ENCODE results near the gene KLHL22.
"Not testable (repeated sequence)": the region's sequence is repeated elsewhere in the genome, so short reads cannot be mapped to it uniquely, and the experiment has no call there.

Gene KLHL22

GRCh38 chr22:20415241-20415640, 80.4 kb downstream of the KLHL22 start:
- DNase-seq: not testable (repeated sequence)

- DNase-seq: no peak
These were observed 81.1 kb downstream of the KLHL22 start for GRCh38 chr22:20414450-20414849.

GRCh38 chr22:20414059-20414440, 81.5 kb downstream of the KLHL22 start:
- no peak for DNase-seq

- DNase-seq: no peak
These were observed 82.2 kb downstream of the KLHL22 start for GRCh38 chr22:20413217-20414058.

GRCh38 chr22:20412474-20413216, 83.0 kb downstream of the KLHL22 start:
- no peak for DNase-seq

GRCh38 chr22:20409385-20409784, 86.2 kb downstream of the KLHL22 start:
- DNase-seq: not testable (repeated sequence)

- DNase-seq: no peak
These were observed 86.7 kb downstream of the KLHL22 start for GRCh38 chr22:20408891-20409290.

GRCh38 chr22:20407829-20408228, 87.8 kb downstream of the KLHL22 start:
- DNase-seq: no peak

- DNase-seq: no peak
These were observed 88.7 kb downstream of the KLHL22 start for GRCh38 chr22:20406686-20407408.

- DNase-seq: no peak
These were observed 89.5 kb downstream of the KLHL22 start for GRCh38 chr22:20405931-20406685.

- no peak for DNase-seq
These were observed 90.2 kb downstream of the KLHL22 start for GRCh38 chr22:20405291-20405930.

GRCh38 chr22:20404881-20405280, 90.7 kb downstream of the KLHL22 start:
- no peak for DNase-seq

GRCh38 chr22:20403779-20404140, 91.8 kb downstream of the KLHL22 start:
- no peak for DNase-seq

GRCh38 chr22:20402960-20403778, 92.4 kb downstream of the KLHL22 start:
- DNase-seq: no peak

GRCh38 chr22:20401376-20402014, 94.1 kb downstream of the KLHL22 start:
- no peak for DNase-seq

GRCh38 chr22:20400606-20401375, 94.8 kb downstream of the KLHL22 start:
- no peak for DNase-seq

GRCh38 chr22:20399866-20400605, 95.6 kb downstream of the KLHL22 start:
- DNase-seq: no peak

GRCh38 chr22:20398420-20398819, 97.2 kb downstream of the KLHL22 start:
- no peak for DNase-seq

- DNase-seq: no peak
These were observed 98.1 kb downstream of the KLHL22 start for GRCh38 chr22:20397498-20397897.
